ENCODE measurements around the gene YDJC. TPM values are rescaled to one million over a fixed set of nuclear protein-coding genes. Genes with fewer than 3 reads are reported as not detected.

Gene YDJC
- total and polyA plus RNA-seq, 9 of the 15 experiments (the other 6 are each of a cell fraction or from before 2014, with no cell fraction given): 13.5 to 871 (median 164) TPM

GRCh38 chr22:21651521-21652009 lies 21.7 kb upstream of the YDJC start (continued):
- TF ChIP-seq SPI1 (IDR thresholded peaks at IDR 0.05; ENCODE audit: borderline replicate concordance, low read depth, low read length) (peak; percentile 77), COPS2 (conservative IDR thresholded peaks at IDR 0.05) (no peak), ZBTB5 (IDR thresholded peaks at IDR 0.05) (no peak), ARID3A (IDR thresholded peaks at IDR 0.05; ENCODE audit: borderline replicate concordance, low read depth, low read length) (0 out of 2 replicates have a peak, but pooled peaks have one; percentile 9), ZNF764 (CRISPR knock-in tag; IDR thresholded peaks at IDR 0.05; ENCODE audit: low read depth) (no peak), STAT6 (CRISPR knock-in tag; IDR thresholded peaks at IDR 0.05) (peak; percentile 87; the same call in 1 of the 2 replicates), ZNF449 (CRISPR knock-in tag; IDR thresholded peaks at IDR 0.05) (no peak), ZKSCAN1 (IDR thresholded peaks at IDR 0.05; ENCODE audit: low read depth, low read length) (peak; percentile 65), SMAD2 (IDR thresholded peaks at IDR 0.05; ENCODE audit: low read depth, low read length) (peak; percentile 82; the same call in 1 of the 2 replicates), ZHX1 (conservative IDR thresholded peaks at IDR 0.05; ENCODE audit: low read length) (0 out of 2 replicates have a peak, but pooled peaks have one; percentile 49), ZC3H11A (IDR thresholded peaks at IDR 0.05; ENCODE audit: low read depth, low read length) (peak; percentile 76), POLR2AphosphoS2 (IDR thresholded peaks at IDR 0.05; ENCODE audit: low read length) (peak; percentile 45; the same call in 1 of the 2 replicates), MAFK (IDR thresholded peaks at IDR 0.05; ENCODE audit: low read length) (peak; percentile 22), YY1 (IDR thresholded peaks at IDR 0.05; ENCODE audit: borderline replicate concordance in 1 of 3, control insufficient read depth in 1 of 3, extremely low read depth in 1 of 3, insufficient read depth in 3 of 3, insufficient read length in 1 of 3, insufficient replicate concordance in 2 of 3, low read depth in 1 of 3, low read length in 2 of 3) (peak in 1 of 3 experiments; percentile 7), JUN (IDR thresholded peaks at IDR 0.05; ENCODE audit: borderline replicate concordance, low read depth, low read length) (0 out of 2 replicates have a peak, but pooled peaks have one; percentile 12), JUN (CRISPR knock-in tag; IDR thresholded peaks at IDR 0.05; ENCODE audit: borderline replicate concordance) (no peak)

All from K562 (cell line).